Smooth muscle cell (in vitro differentiated cells): ENCODE results near the gene ATF7IP2. TPM values are rescaled to one million over a fixed set of nuclear protein-coding genes. Genes with fewer than 3 reads are reported as not detected.
"Not testable (repeated sequence)": the region's sequence is repeated elsewhere in the genome, so short reads cannot be mapped to it uniquely, and the experiment has no call there.

Experiments used
- DNase-seq: peaks from one replicate; lab custom pipeline; 2025; ENCODE audit not compliant: unreplicated experiment; lab: John Stamatoyannopoulos, UW
- H2AFZ ChIP-seq: fragments of 200-600 bp; sonication (generic); 2 replicates; pipeline ENCODE4 v1.6.0; 2016; ENCODE audit warnings: antibody characterized with exemption, low read depth, mild to moderate bottlenecking
- H3F3A ChIP-seq: fragments of 200-600 bp; sonication (generic); 2 replicates; pipeline ENCODE4 v1.6.0; 2017; ENCODE audit warnings: antibody characterized with exemption, low read depth
- H3K27ac ChIP-seq: fragments of 200-600 bp; sonication (generic); 2 replicates; pipeline ENCODE4 v1.5.1; 2016; ENCODE audit warnings: low read depth, mild to moderate bottlenecking
- H3K27me3 ChIP-seq: fragments of 200-600 bp; sonication (generic); 2 replicates; pipeline ENCODE4 v1.6.1; 2016; ENCODE audit warnings: low read depth, mild to moderate bottlenecking
- H3K36me3 ChIP-seq: fragments of 200-600 bp; sonication (generic); 2 replicates; pipeline ENCODE4 v1.5.1; 2016; ENCODE audit warnings: low read depth
- H3K4me1 ChIP-seq: fragments of 200-600 bp; sonication (generic); 2 replicates; pipeline ENCODE4 v1.5.1; 2016; ENCODE audit warnings: low read depth
- H3K4me2 ChIP-seq: fragments of 200-600 bp; sonication (generic); 2 replicates; pipeline ENCODE4 v1.6.0; 2016; ENCODE audit warnings: mild to moderate bottlenecking
- H3K4me3 ChIP-seq: fragments of 200-600 bp; sonication (generic); 2 replicates; pipeline ENCODE4 v1.5.1; 2016; ENCODE audit warnings: mild to moderate bottlenecking
- H3K79me2 ChIP-seq: fragments of 200-600 bp; sonication (generic); 2 replicates; pipeline ENCODE4 v1.6.0; 2016; ENCODE audit warnings: low read depth, mild to moderate bottlenecking
- H3K9ac ChIP-seq: fragments of 200-600 bp; sonication (generic); 2 replicates; pipeline ENCODE4 v1.6.0; 2016; ENCODE audit warnings: low read depth
- H3K9me3 ChIP-seq: fragments of 200-600 bp; sonication (generic); replicated peaks from 2 replicates; pipeline ENCODE4 v1.5.1; 2016; ENCODE audit warnings: low read depth
- H4K20me1 ChIP-seq: fragments of 200-600 bp; sonication (generic); 2 replicates; pipeline ENCODE4 v1.6.0; 2016; ENCODE audit warnings: low read depth
- CTCF ChIP-seq: fragments of 200-600 bp; sonication (generic); IDR thresholded peaks from 2 replicates; pipeline ENCODE4 v1.5.1; 2017; ENCODE audit warnings: borderline replicate concordance, mild to moderate bottlenecking, antibody characterized with exemption; ENCODE audit not compliant: insufficient read depth, poor library complexity, severe bottlenecking
- WGBS: methylation state at CpG from one replicate; pipeline ENCODE4 v1.1.7; 2016; ENCODE audit warnings: low lambda C conversion rate; 5-methylcytosine and 5-hydroxymethylcytosine counted together
- polyA plus RNA-seq: library from polyadenylated mRNA; unstranded; fragments of >200 nt; fragmentation: Nextera tagmentation; extraction: Ambion mirVana; gene quantifications from 2 replicates; pipeline ENCODE4 v1.2.1, GENCODE V29; 2016
- total RNA-seq: library from RNA; depleted of rRNA; stranded (reverse); fragments of >200 nt; gene quantifications from 2 replicates; pipeline ENCODE4 v1.2.3, GENCODE V29; 2014

Gene ATF7IP2
- total and polyA plus RNA-seq, 2 experiments from 2014 or later = 4.3 to 4.7 TPM

- 98% methylated on average over 9 of the region's 9 CpGs for WGBS
- DNase-seq = no peak
- no peak for TF ChIP-seq CTCF
Observed at GRCh38 chr16:10447289-10447688, 61.4 kb downstream of the ATF7IP2 start.

GRCh38 chr16:10452208-10453158, 66.6 kb downstream of the ATF7IP2 start:
- H3K4me2 ChIP-seq, H3K9ac ChIP-seq, H3K27me3 ChIP-seq, H3K9me3 ChIP-seq, H3F3A ChIP-seq, H3K79me2 ChIP-seq, H3K36me3 ChIP-seq, H3K4me3 ChIP-seq, H3K27ac ChIP-seq, H4K20me1 ChIP-seq, H3K4me1 ChIP-seq, H2AFZ ChIP-seq, DNase-seq: not testable (repeated sequence)
- 93% methylated on average over 13 of the region's 13 CpGs for WGBS

More at GRCh38 chr16:10447289-10447688, 61.4 kb downstream of the ATF7IP2 start:
- H3K27me3 ChIP-seq = no peaks in the 10 kb centered on the region
- H3K36me3 ChIP-seq = no peaks in the 10 kb centered on the region
- no peaks in the 10 kb centered on the region for H4K20me1 ChIP-seq
- no peaks in the 10 kb centered on the region for H3K4me1 ChIP-seq
- no peaks in the 10 kb centered on the region for H3F3A ChIP-seq
- no peak overlapping the region for H3K4me3 ChIP-seq
- H3K4me2 ChIP-seq = no peak overlapping the region
- H3K9me3 ChIP-seq = no peaks in the 10 kb centered on the region
- H2AFZ ChIP-seq = no peak overlapping the region
- H3K9ac ChIP-seq = no peak overlapping the region
- no peak overlapping the region for H3K27ac ChIP-seq
- H3K79me2 ChIP-seq = no peaks in the 10 kb centered on the region

GRCh38 chr16:10453159-10453510, 67.3 kb downstream of the ATF7IP2 start:
- Histone ChIP-seq H3K4me2 (no peak overlapping the region), H4K20me1 (no peaks in the 10 kb centered on the region), H3K27me3 (no peaks in the 10 kb centered on the region), H3K9ac (no peak overlapping the region), H3K9me3 (no peaks in the 10 kb centered on the region), H2AFZ (no peak overlapping the region), H3K27ac (no peak overlapping the region), H3K79me2 (no peaks in the 10 kb centered on the region), H3F3A (no peaks in the 10 kb centered on the region), H3K4me3 (no peak overlapping the region), H3K4me1 (no peaks in the 10 kb centered on the region), H3K36me3 (no peaks in the 10 kb centered on the region)
- TF ChIP-seq CTCF = no peak
- DNase-seq = no peak
- WGBS = 96% methylated on average over 6 of the region's 6 CpGs

- H3K27ac ChIP-seq = no peak overlapping the region
- H3K4me3 ChIP-seq = no peak overlapping the region
- no peaks in the 10 kb centered on the region for H3K9me3 ChIP-seq
- no peak overlapping the region for H2AFZ ChIP-seq
- no peaks in the 10 kb centered on the region for H3K27me3 ChIP-seq
- H3K79me2 ChIP-seq = no peaks in the 10 kb centered on the region
- 99% methylated on average over 2 of the region's 2 CpGs for WGBS
- no peaks in the 10 kb centered on the region for H3K4me1 ChIP-seq
- no peak for TF ChIP-seq CTCF
- H3K4me2 ChIP-seq = no peak overlapping the region
- H3F3A ChIP-seq = no peaks in the 10 kb centered on the region
- H3K36me3 ChIP-seq = no peaks in the 10 kb centered on the region
- no peak for DNase-seq
- no peak overlapping the region for H3K9ac ChIP-seq
- no peaks in the 10 kb centered on the region for H4K20me1 ChIP-seq
Observed at GRCh38 chr16:10465821-10466220, 80.0 kb downstream of the ATF7IP2 start.
